Measurements from ENCODE around the gene ITPR2. TPM values are rescaled to one million over a fixed set of nuclear protein-coding genes. Genes with fewer than 3 reads are reported as not detected.

Gene ITPR2
- total and polyA plus RNA-seq, 2 of the 8 experiments (the other 6 are each of a cell fraction or from before 2014, with no cell fraction given) = 4.1 to 48.3 TPM

DNA sequence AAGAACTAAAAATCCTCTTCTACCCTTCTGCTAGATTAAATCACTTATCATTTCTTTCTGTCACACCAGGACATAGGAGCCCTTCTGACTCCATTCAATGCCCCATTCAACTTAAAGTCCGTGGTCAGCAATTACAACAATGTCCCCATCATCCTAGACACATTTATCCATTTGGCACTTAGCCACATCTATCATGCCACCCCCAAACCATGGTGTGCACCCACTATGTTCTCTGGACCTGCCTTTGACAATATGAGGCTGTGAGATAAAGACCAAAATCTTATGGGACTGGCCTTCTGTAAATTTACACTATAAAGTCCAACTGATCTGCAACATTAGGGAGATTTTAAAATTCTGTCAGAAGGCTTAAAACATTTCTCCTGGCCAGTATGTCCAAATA lies 533.2 kb downstream of the ITPR2 start:
- H3K23ac ChIP-seq (ENCODE audit: insufficient read length) = no peak overlapping the region
- H3K18ac ChIP-seq (ENCODE audit: extremely low read depth, low read length) = no peak overlapping the region
- no peak overlapping the region for H3K56ac ChIP-seq (replicated peaks; ENCODE audit: insufficient read length, low read depth, low read length)
- no peaks in the 10 kb centered on the region for H3K79me2 ChIP-seq (ENCODE audit: control insufficient read depth in 1 of 2, insufficient read depth in 2 of 2, low read length in 2 of 2)
- POLR2A ChIA-PET (ENCODE audit: partially characterized antibody) = no interaction called here
- H3K4me2 ChIP-seq (ENCODE audit: insufficient read depth in 1 of 2, low read depth in 2 of 2, low read length in 2 of 2) = no peak overlapping the region
- H3K9ac ChIP-seq (replicated peaks in 1 of 4; ENCODE audit: extremely low read depth in 1 of 4, low read depth in 3 of 4, low read length in 3 of 4) = no peak overlapping the region
- TF ChIP-seq SP4 (IDR thresholded peaks at IDR 0.05; ENCODE audit: low read length) = no peak
- no peak for TF ChIP-seq BRCA1 (IDR thresholded peaks at IDR 0.05; ENCODE audit: low read depth, low read length)
- no peak for TF ChIP-seq EP300 (IDR thresholded peaks at IDR 0.05; ENCODE audit: borderline replicate concordance in 1 of 2, low read depth in 2 of 2, low read length in 2 of 2)
- TF ChIP-seq ZNF274 (IDR thresholded peaks at IDR 0.05; ENCODE audit: borderline replicate concordance, extremely low read depth, low read length) = no peak
- TF ChIP-seq, protein P1, sequence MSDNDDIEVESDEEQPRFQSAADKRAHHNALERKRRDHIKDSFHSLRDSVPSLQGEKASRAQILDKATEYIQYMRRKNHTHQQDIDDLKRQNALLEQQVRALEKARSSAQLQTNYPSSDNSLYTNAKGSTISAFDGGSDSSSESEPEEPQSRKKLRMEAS (IDR thresholded peaks at IDR 0.05) = no peak
- TF ChIP-seq POLR2AphosphoS5 (IDR thresholded peaks at IDR 0.05; ENCODE audit: low read depth, low read length) = no peak
- no peak for TF ChIP-seq SP1 (IDR thresholded peaks at IDR 0.05; ENCODE audit: low read depth, low read length)
- no peak for TF ChIP-seq RFX5 (IDR thresholded peaks at IDR 0.05; ENCODE audit: borderline replicate concordance, low read depth, low read length)
- TF ChIP-seq, protein P2, sequence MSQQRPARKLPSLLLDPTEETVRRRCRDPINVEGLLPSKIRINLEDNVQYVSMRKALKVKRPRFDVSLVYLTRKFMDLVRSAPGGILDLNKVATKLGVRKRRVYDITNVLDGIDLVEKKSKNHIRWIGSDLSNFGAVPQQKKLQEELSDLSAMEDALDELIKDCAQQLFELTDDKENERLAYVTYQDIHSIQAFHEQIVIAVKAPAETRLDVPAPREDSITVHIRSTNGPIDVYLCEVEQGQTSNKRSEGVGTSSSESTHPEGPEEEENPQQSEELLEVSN (IDR thresholded peaks at IDR 0.05) = no peak
- no peak for TF ChIP-seq JUND (IDR thresholded peaks at IDR 0.05; ENCODE audit: low read length)
- no peak for TF ChIP-seq YY1 (IDR thresholded peaks at IDR 0.05; ENCODE audit: low read depth, low read length)
- no peaks in the 10 kb centered on the region for H4K20me1 ChIP-seq (replicated peaks in 1 of 2; ENCODE audit: control insufficient read depth in 1 of 2, insufficient read depth in 2 of 2, low read length in 2 of 2)
- no peak for DNase-seq (ENCODE audit: low read depth in 1 of 2, low spot score in 2 of 2)
- no peak overlapping the region for H3K4ac ChIP-seq (replicated peaks; ENCODE audit: insufficient read length, low read depth, low read length)
- no peaks in the 10 kb centered on the region for H3K79me1 ChIP-seq (ENCODE audit: low read depth, low read length)
- H3K14ac ChIP-seq (ENCODE audit: insufficient read length) = no peak overlapping the region
- no peaks in the 10 kb centered on the region; a peak in 2 of 7 replicates for H3K27me3 ChIP-seq (replicated peaks in 1 of 4; ENCODE audit: control insufficient read depth in 3 of 4, extremely low read depth in 1 of 4, insufficient read depth in 3 of 4, low read length in 3 of 4)
- WGBS, 2 experiments (ENCODE audit: extremely low coverage in 1 of 2, insufficient coverage in 1 of 2, insufficient read length in 1 of 2, insufficient replicate concordance in 2 of 2, low coverage in 1 of 2, low lambda C conversion rate in 2 of 2, missing lambda C conversion rate in 1 of 2) = 100% methylated on average over 1 of the region's 1 CpG; no CpG with 5 or more reads in 1 of the 2 experiments
- FAIRE-seq = no peak
- no peak overlapping the region for H2AK5ac ChIP-seq (ENCODE audit: low read depth, low read length)
- no peaks in the 10 kb centered on the region for H3K23me2 ChIP-seq (ENCODE audit: low read depth, low read length)
- no peak overlapping the region for H3K27ac ChIP-seq (ENCODE audit: low read depth, low read length)
- H2BK15ac ChIP-seq (ENCODE audit: low read length) = no peak overlapping the region
- H2BK5ac ChIP-seq (ENCODE audit: low read depth, low read length) = no peak overlapping the region
- no peak overlapping the region for H3K4me3 ChIP-seq (ENCODE audit: extremely low read depth in 1 of 4, insufficient read depth in 2 of 4, low read depth in 3 of 4, low read length in 4 of 4)
- H3K9me3 ChIP-seq (ENCODE audit: insufficient read depth in 2 of 2, low read depth in 1 of 2, low read length in 1 of 2) = no peaks in the 10 kb centered on the region
- no peaks in the 10 kb centered on the region for H3K4me1 ChIP-seq (replicated peaks in 1 of 4; ENCODE audit: control insufficient read depth in 3 of 4, insufficient read depth in 4 of 4, low read length in 3 of 4)
- no peak overlapping the region for H4K5ac ChIP-seq (ENCODE audit: insufficient read length, low read depth, low read length)
- no peak overlapping the region for H2BK120ac ChIP-seq (replicated peaks; ENCODE audit: low read depth, low read length)
- no peak overlapping the region for H2BK12ac ChIP-seq (ENCODE audit: low read depth, low read length)
- no peak overlapping the region for H2AFZ ChIP-seq (ENCODE audit: low read length)
- no peak overlapping the region for H4K91ac ChIP-seq (replicated peaks; ENCODE audit: insufficient read length, low read length)
- H2BK20ac ChIP-seq (ENCODE audit: low read length) = no peak overlapping the region
- H4K8ac ChIP-seq (ENCODE audit: extremely low read depth, insufficient read depth, low read length) = no peak overlapping the region
- CTCF ChIA-PET (ENCODE audit: partially characterized antibody) = interaction anchor here (1.0 to 1.1 kb wide), 2 partner anchors 12 to 202 kb away, joined by 3 to 5 read pairs; no protein-coding TSS in a partner anchor
- H3K36me3 ChIP-seq (ENCODE audit: control insufficient read depth in 2 of 4, insufficient read depth in 4 of 4, low read length in 3 of 4) = no peaks in the 10 kb centered on the region
